HCT116 (cell line): ENCODE data around the gene DLG2. TPM values are rescaled to one million over a fixed set of nuclear protein-coding genes. Genes with fewer than 3 reads are reported as not detected.

Experiments used
- ATAC-seq: fragments of 200-7000 bp; cut with Tn5 transposase; 2 replicates; pipeline ENCODE4 v1.9.1; 2020; ENCODE audit warnings: mild to moderate bottlenecking, moderate library complexity
- BruUV-seq: library from RNA; stranded (reverse); fragments of 400-500 nt; replicated peaks from 2 replicates; lab custom pipeline; 2021; lab: Mats Ljungman, UMichigan
- CTCF ChIA-PET: fragments of 300-600 bp; sonication (Branson Sonifier 250); formaldehyde crosslinking; loops from one replicate; lab custom pipeline; 2021; ENCODE audit warnings: antibody characterized with exemption; lab: Charles Lee
- POLR2A ChIA-PET: fragments of 300-600, 350-600 bp; sonication (Branson Sonifier 250); formaldehyde crosslinking; loops from one replicate; lab custom pipeline; 2021; ENCODE audit warnings: antibody characterized with exemption; lab: Charles Lee
- RAD21 ChIA-PET, 2 experiments: fragments of 300-600 bp; sonication (Branson Sonifier 250); formaldehyde crosslinking; loops; one replicate each; lab custom pipeline; 2023; ENCODE audit warnings: low total read pairs in 2 of 2; ENCODE audit not compliant: uncharacterized antibody in 2 of 2, unreplicated experiment in 2 of 2, low non-redundant PET in 1 of 2; lab: Charles Lee
- DNase-seq: peaks from one replicate; pipeline ENCODE4 v3.0.0-alpha.2; 2010; ENCODE audit warnings: low read depth, low spot score
- H2AFZ ChIP-seq: fragments of 200-600 bp; shearing (Covaris generic), sonication (generic); 2 replicates; pipeline ENCODE4 v1.6.1; 2017; ENCODE audit warnings: low read depth, mixed run types, mixed read lengths, antibody characterized with exemption, low read length; ENCODE audit not compliant: poor library complexity, severe bottlenecking
- H3K27ac ChIP-seq: 2 replicates; pipeline ENCODE4 v1.5.1; 2012; ENCODE audit warnings: low read depth, low read length
- H3K27me3 ChIP-seq: fragments of 200-600 bp; sonication (generic); 2 replicates; pipeline ENCODE4 v1.6.1; 2016; ENCODE audit warnings: mixed run types, low read length, mixed read lengths; ENCODE audit not compliant: insufficient read depth
- H3K36me3 ChIP-seq, 2 experiments: fragments of 200-500 bp in 1 of 2; fragments of 200-600 bp in 1 of 2; sonication (Bioruptor generic) in 1 of 2; sonication (generic) in 1 of 2; 2 replicates each; pipeline versions ENCODE4 v1.5.1 to v1.6.1; 2014 to 2016; ENCODE audit warnings: low read length in 2 of 2, inconsistent platforms in 1 of 2, mixed read lengths in 1 of 2, mixed run types in 1 of 2; ENCODE audit not compliant: insufficient read depth in 2 of 2, control insufficient read depth in 1 of 2
- H3K4me1 ChIP-seq, 2 experiments: fragments of 200-600 bp in 1 of 2; sonication (generic) in 1 of 2; 2 replicates each; pipeline versions ENCODE4 v1.5.1 to v1.6.1; 2012 to 2017; ENCODE audit warnings: low read length in 2 of 2, inconsistent platforms in 1 of 2, mild to moderate bottlenecking in 1 of 2, mixed read lengths in 1 of 2, mixed run types in 1 of 2, moderate library complexity in 1 of 2; ENCODE audit not compliant: insufficient read depth in 2 of 2, control insufficient read depth in 1 of 2
- H3K4me2 ChIP-seq: fragments of 200-600 bp; sonication (generic); 2 replicates; pipeline ENCODE4 v1.6.1; 2017; ENCODE audit warnings: mixed run types, low read length, mixed read lengths
- H3K4me3 ChIP-seq, 2 experiments: fragments of 200-600 bp in 1 of 2; sonication (generic) in 1 of 2; replicated peaks in 1 of 2; 2 replicates each; pipeline ENCODE4 v1.5.1; 2011 to 2016; ENCODE audit warnings: low read length in 2 of 2, control low read depth in 1 of 2, low read depth in 1 of 2, mild to moderate bottlenecking in 1 of 2, mixed read lengths in 1 of 2, mixed run types in 1 of 2
- H3K79me2 ChIP-seq: fragments of 200-600 bp; sonication (generic); 2 replicates; pipeline ENCODE4 v1.6.1; 2017; ENCODE audit warnings: mild to moderate bottlenecking, mixed run types, low read length, moderate library complexity, mixed read lengths; ENCODE audit not compliant: insufficient read depth
- H3K9ac ChIP-seq: fragments of 200-600 bp; sonication (generic); 2 replicates; pipeline ENCODE4 v1.6.1; 2016; ENCODE audit warnings: low read length, mixed read lengths
- H3K9me2 ChIP-seq: fragments of 200-600 bp; sonication (generic), shearing (Covaris generic); 2 replicates; pipeline ENCODE4 v1.6.1; 2017; ENCODE audit warnings: mixed run types, mild to moderate bottlenecking, moderate library complexity; ENCODE audit not compliant: insufficient read depth
- H3K9me3 ChIP-seq, 2 experiments: fragments of 200-500 bp in 1 of 2; fragments of 200-600 bp in 1 of 2; sonication (Bioruptor generic) in 1 of 2; sonication (generic) in 1 of 2; 2 replicates each; pipeline ENCODE4 v1.6.1; 2014 to 2017; ENCODE audit warnings: low read length in 2 of 2, mixed read lengths in 2 of 2, inconsistent platforms in 1 of 2, low read depth in 1 of 2, mild to moderate bottlenecking in 1 of 2, mixed run types in 1 of 2, moderate library complexity in 1 of 2; ENCODE audit not compliant: control insufficient read depth in 1 of 2, insufficient read depth in 1 of 2
- H4K20me1 ChIP-seq: fragments of 200-600 bp; sonication (generic), shearing (Covaris generic); 2 replicates; pipeline ENCODE4 v1.6.1; 2017; ENCODE audit warnings: mixed run types, mild to moderate bottlenecking, moderate library complexity; ENCODE audit not compliant: insufficient read depth
- ATF3 ChIP-seq: IDR thresholded peaks from 2 replicates; pipeline ENCODE4 v1.6.1; 2012
- CBX3 ChIP-seq: IDR thresholded peaks from 2 replicates; pipeline ENCODE4 v1.6.1; 2012; ENCODE audit warnings: low read depth
- CEBPB ChIP-seq: IDR thresholded peaks from 2 replicates; pipeline ENCODE4 v1.6.1; 2012; ENCODE audit warnings: low read depth
- EZH2 ChIP-seq: fragments of 200-600 bp; sonication (generic); IDR thresholded peaks from 2 replicates; pipeline ENCODE4 v1.6.1; 2017; ENCODE audit warnings: antibody characterized with exemption, mixed run types
- JUND ChIP-seq: IDR thresholded peaks from 2 replicates; pipeline ENCODE4 v1.6.1; 2012
- POLR2A ChIP-seq: IDR thresholded peaks from 2 replicates; pipeline ENCODE4 v1.7.0; 2011; ENCODE audit warnings: borderline replicate concordance; ENCODE audit not compliant: insufficient read depth, insufficient read length; ENCODE audit errors: extremely low read depth
- SIN3A ChIP-seq: IDR thresholded peaks from 2 replicates; pipeline ENCODE4 v1.6.1; 2012; ENCODE audit warnings: low read depth
- SP1 ChIP-seq: IDR thresholded peaks from 2 replicates; pipeline ENCODE4 v1.6.1; 2012; ENCODE audit warnings: low read depth
- SRF ChIP-seq: IDR thresholded peaks from 2 replicates; pipeline ENCODE4 v1.6.1; 2012; ENCODE audit warnings: low read depth
- TCF7L2 ChIP-seq: IDR thresholded peaks from 2 replicates; pipeline ENCODE4 v1.7.0; 2011; ENCODE audit warnings: borderline replicate concordance, inconsistent platforms; ENCODE audit not compliant: insufficient read depth, insufficient read length; ENCODE audit errors: extremely low read depth
- YY1 ChIP-seq: IDR thresholded peaks from 2 replicates; pipeline ENCODE4 v1.6.1; 2011; ENCODE audit warnings: low read length, low read depth, moderate library complexity, mild to moderate bottlenecking; ENCODE audit not compliant: insufficient replicate concordance; ENCODE audit errors: extremely low read depth
- ZNF274 ChIP-seq: fragments of 200-500 bp; sonication (Bioruptor generic); IDR thresholded peaks from 2 replicates; pipeline ENCODE4 v1.6.1; 2014; ENCODE audit warnings: mild to moderate bottlenecking, low read depth, low read length, inconsistent platforms
- intact Hi-C: fragments of 100-400 bp; cut with micrococcal nuclease; formaldehyde crosslinking; loops from 2 replicates; pipeline ENCODE4 v1.10.0; 2022
- total RNA-seq: library from RNA; stranded (reverse); gene quantifications from one replicate; pipeline ENCODE4 v1.2.1, GENCODE V29; 2021; ENCODE audit not compliant: unreplicated experiment
- TF ChIP-seq, protein P1 (sequence below), 3 experiments: fragments of 200-600 bp in 1 of 3; sonication (generic) in 1 of 3; IDR thresholded peaks in 2 of 3; conservative IDR thresholded peaks in 1 of 3; 2 replicates each; pipeline ENCODE4 v1.5.1; 2012 to 2017; ENCODE audit warnings: low read depth in 2 of 3, low read length in 2 of 3, antibody characterized with exemption in 1 of 3, borderline replicate concordance in 1 of 3, control low read depth in 1 of 3, mild to moderate bottlenecking in 1 of 3, mixed read lengths in 1 of 3, mixed run types in 1 of 3, moderate library complexity in 1 of 3; ENCODE audit not compliant: insufficient read depth in 1 of 3
- TF ChIP-seq, protein P2 (sequence below): IDR thresholded peaks from 2 replicates; pipeline ENCODE4 v1.6.1; 2012; ENCODE audit warnings: low read depth
- TF ChIP-seq, protein P3 (sequence below): IDR thresholded peaks from 2 replicates; pipeline ENCODE4 v1.6.1; 2012

Gene DLG2
- total RNA-seq, 1 experiment from 2014 or later, result 2.4 TPM

DNA sequence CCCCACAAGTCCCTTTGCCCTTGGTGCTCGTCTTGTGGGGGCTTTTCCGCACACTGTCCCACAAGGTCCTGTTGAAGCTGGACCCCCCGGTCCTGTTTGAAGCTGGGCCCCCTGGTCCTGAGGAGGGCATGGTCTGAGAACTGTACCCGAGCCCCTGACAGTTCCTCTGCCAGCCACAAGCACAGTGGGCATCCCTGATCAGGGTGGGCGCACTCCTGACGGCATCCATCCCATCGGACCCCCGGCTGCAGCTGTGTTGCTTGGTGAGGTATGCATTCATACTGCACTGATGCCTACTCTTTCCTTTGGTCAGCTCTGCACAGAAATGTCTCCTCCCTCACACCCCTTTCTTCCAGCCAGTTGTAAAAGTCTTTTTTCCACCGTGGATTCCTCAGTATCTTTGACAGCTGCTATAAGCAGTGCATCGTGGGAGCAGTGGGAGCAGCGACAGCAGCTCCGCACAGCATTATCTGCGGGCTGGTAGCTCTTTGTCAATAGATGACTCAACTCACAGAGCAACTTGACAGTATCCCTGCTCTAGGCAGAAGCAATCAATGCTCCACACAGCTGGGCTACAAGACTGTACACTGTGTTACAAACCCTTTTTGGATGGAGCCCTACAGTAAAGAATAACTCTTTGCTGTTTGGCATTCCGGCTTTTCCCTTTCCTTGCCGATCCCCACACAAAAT lies 1310.1 kb downstream of the DLG2 start:
- DNase-seq (no peak), ATAC-seq (no peak)
- no peak for TF ChIP-seq CEBPB
- TF ChIP-seq CBX3, result no peak
- Histone ChIP-seq H3K4me3 (no peak overlapping the region), H3K36me3 (no peaks in the 10 kb centered on the region), H3K27ac (no peak overlapping the region), H3K79me2 (no peaks in the 10 kb centered on the region), H3K27me3 (peaks cover 5% of the 10 kb centered on the region; the same call in 1 of the 2 replicates), H3K9me3 (no peaks in the 10 kb centered on the region), H4K20me1 (no peaks in the 10 kb centered on the region), H2AFZ (no peak overlapping the region), H3K9ac (no peak overlapping the region), H3K4me2 (no peak overlapping the region), H3K4me1 (no peaks in the 10 kb centered on the region), H3K9me2 (no peaks in the 10 kb centered on the region)
- intact Hi-C loops, result loop anchor here (5.0 kb wide), 1 partner anchor 135 kb away; no protein-coding TSS in a partner anchor
- ChIA-PET POLR2A (no interaction called here), CTCF (no interaction called here), RAD21 (no interaction called here)
- no TSS peak for BruUV-seq

DNA sequence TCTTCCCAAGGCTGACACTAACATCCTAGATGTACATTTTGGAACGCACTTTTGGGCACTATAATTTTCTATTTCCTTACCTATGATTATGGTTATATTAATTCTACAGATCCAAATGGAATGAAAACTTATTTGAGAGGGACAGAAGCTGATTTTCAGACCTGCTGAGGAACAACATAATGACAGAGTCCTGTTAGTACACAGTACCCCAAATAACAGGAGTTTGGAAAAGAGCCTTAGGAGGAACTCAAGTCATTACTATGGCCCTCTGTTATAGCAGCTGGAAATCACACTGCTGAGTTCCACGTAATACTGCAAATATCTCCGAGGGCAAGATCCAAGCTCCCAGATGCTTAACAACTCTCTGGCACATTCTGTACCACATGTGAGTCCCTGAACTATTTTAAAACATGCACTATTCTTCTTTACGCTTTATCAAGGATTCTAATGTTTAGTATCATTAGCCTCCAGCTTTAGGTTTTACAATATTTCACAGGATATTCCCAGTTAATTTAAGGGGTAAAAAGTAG lies 1313.2 kb downstream of the DLG2 start:
- no peak overlapping the region for H3K9ac ChIP-seq
- ChIA-PET RAD21 (no interaction called here), CTCF (no interaction called here), POLR2A (no interaction called here)
- DNase-seq (no peak), ATAC-seq (no peak)
- no peak overlapping the region for H3K27ac ChIP-seq
- H3K79me2 ChIP-seq, result no peaks in the 10 kb centered on the region
- no peak overlapping the region for H3K4me3 ChIP-seq
- H3K27me3 ChIP-seq, result no peaks in the 10 kb centered on the region
- no peak overlapping the region for H3K4me2 ChIP-seq
- no peaks in the 10 kb centered on the region for H3K4me1 ChIP-seq
- intact Hi-C loops, result no loop called here
- no peaks in the 10 kb centered on the region for H3K9me2 ChIP-seq
- no peaks in the 10 kb centered on the region for H4K20me1 ChIP-seq
- H2AFZ ChIP-seq, result no peak overlapping the region
- no peaks in the 10 kb centered on the region for H3K36me3 ChIP-seq
- no TSS peak for BruUV-seq
- H3K9me3 ChIP-seq, result no peaks in the 10 kb centered on the region
- TF ChIP-seq SRF (no peak), JUND (no peak), POLR2A (no peak), ZNF274 (no peak), YY1 (no peak), TCF7L2 (no peak), SP1 (no peak), EZH2 (no peak), ATF3 (no peak), SIN3A (no peak)
- TF ChIP-seq, protein P1, sequence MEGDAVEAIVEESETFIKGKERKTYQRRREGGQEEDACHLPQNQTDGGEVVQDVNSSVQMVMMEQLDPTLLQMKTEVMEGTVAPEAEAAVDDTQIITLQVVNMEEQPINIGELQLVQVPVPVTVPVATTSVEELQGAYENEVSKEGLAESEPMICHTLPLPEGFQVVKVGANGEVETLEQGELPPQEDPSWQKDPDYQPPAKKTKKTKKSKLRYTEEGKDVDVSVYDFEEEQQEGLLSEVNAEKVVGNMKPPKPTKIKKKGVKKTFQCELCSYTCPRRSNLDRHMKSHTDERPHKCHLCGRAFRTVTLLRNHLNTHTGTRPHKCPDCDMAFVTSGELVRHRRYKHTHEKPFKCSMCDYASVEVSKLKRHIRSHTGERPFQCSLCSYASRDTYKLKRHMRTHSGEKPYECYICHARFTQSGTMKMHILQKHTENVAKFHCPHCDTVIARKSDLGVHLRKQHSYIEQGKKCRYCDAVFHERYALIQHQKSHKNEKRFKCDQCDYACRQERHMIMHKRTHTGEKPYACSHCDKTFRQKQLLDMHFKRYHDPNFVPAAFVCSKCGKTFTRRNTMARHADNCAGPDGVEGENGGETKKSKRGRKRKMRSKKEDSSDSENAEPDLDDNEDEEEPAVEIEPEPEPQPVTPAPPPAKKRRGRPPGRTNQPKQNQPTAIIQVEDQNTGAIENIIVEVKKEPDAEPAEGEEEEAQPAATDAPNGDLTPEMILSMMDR (IDR thresholded peaks at IDR 0.05 in 2 of 3, conservative IDR thresholded peaks at IDR 0.05 in 1 of 3; ENCODE audit: borderline replicate concordance in 1 of 3, insufficient read depth in 1 of 3, low read depth in 2 of 3, low read length in 2 of 3), result no peak
- TF ChIP-seq, protein P2, sequence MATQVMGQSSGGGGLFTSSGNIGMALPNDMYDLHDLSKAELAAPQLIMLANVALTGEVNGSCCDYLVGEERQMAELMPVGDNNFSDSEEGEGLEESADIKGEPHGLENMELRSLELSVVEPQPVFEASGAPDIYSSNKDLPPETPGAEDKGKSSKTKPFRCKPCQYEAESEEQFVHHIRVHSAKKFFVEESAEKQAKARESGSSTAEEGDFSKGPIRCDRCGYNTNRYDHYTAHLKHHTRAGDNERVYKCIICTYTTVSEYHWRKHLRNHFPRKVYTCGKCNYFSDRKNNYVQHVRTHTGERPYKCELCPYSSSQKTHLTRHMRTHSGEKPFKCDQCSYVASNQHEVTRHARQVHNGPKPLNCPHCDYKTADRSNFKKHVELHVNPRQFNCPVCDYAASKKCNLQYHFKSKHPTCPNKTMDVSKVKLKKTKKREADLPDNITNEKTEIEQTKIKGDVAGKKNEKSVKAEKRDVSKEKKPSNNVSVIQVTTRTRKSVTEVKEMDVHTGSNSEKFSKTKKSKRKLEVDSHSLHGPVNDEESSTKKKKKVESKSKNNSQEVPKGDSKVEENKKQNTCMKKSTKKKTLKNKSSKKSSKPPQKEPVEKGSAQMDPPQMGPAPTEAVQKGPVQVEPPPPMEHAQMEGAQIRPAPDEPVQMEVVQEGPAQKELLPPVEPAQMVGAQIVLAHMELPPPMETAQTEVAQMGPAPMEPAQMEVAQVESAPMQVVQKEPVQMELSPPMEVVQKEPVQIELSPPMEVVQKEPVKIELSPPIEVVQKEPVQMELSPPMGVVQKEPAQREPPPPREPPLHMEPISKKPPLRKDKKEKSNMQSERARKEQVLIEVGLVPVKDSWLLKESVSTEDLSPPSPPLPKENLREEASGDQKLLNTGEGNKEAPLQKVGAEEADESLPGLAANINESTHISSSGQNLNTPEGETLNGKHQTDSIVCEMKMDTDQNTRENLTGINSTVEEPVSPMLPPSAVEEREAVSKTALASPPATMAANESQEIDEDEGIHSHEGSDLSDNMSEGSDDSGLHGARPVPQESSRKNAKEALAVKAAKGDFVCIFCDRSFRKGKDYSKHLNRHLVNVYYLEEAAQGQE, result no peak
- TF ChIP-seq, protein P3, sequence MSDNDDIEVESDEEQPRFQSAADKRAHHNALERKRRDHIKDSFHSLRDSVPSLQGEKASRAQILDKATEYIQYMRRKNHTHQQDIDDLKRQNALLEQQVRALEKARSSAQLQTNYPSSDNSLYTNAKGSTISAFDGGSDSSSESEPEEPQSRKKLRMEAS, result no peak
